ENCODE measurements around the gene SH3BP4.
A peak's percentile ranks its signal among the peaks of the same experiment; 100 is the strongest.

SH3BP4 gene

GRCh38 chr2:234961784-234962183 lies 10.0 kb downstream of the SH3BP4 start:
- TF ChIP-seq, protein P1, sequence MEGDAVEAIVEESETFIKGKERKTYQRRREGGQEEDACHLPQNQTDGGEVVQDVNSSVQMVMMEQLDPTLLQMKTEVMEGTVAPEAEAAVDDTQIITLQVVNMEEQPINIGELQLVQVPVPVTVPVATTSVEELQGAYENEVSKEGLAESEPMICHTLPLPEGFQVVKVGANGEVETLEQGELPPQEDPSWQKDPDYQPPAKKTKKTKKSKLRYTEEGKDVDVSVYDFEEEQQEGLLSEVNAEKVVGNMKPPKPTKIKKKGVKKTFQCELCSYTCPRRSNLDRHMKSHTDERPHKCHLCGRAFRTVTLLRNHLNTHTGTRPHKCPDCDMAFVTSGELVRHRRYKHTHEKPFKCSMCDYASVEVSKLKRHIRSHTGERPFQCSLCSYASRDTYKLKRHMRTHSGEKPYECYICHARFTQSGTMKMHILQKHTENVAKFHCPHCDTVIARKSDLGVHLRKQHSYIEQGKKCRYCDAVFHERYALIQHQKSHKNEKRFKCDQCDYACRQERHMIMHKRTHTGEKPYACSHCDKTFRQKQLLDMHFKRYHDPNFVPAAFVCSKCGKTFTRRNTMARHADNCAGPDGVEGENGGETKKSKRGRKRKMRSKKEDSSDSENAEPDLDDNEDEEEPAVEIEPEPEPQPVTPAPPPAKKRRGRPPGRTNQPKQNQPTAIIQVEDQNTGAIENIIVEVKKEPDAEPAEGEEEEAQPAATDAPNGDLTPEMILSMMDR (IDR thresholded peaks at IDR 0.05; ENCODE audit: low read depth, low read length) = no peak
- no peak for DNase-seq (ENCODE audit: extremely low read depth, low read depth)

DNA sequence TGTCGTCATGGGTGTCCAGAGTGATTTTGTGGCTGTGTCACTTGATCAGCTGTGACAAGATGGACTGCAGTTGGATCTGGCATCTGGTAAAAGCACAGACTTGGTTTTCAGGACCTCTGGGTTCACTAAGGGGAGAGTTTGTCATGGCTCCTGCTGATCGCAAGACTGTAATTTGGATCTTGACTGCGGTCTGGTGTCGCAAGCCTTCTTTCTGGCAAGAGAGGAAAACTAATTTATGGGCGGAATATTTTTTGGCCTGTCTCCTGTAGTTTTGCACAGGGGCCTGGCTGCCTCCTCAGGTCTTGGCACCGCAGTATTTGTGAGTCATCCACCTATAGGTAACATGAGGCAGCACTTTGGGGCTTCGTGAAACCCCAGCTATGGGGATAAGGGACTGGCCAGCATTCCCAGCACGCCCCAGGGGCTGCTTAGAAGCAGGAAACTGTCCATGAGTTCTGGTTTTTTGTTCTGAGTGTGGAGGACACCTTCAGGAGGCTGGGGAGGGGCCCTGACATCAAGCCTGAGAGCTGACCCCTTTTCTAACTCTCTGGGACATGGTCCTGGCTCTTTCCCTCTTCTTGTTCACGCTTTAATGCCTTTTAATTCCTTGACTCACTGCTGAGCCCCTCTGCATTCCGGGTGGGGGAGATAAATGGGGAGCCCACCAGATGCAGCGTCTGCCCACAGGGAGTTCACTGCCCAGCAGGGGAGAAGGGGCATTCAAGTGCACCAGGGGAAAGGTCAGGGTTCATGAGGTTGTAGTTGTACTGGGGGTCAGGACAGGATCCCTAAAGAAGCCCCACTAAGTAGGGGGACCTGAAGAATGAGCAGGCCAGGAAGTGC lies 12.2 kb downstream of the SH3BP4 start:
- DNase-seq (ENCODE audit: extremely low read depth, low read depth) = peak; percentile 80
- TF ChIP-seq, protein P1 (IDR thresholded peaks at IDR 0.05; ENCODE audit: low read depth, low read length) = no peak

DNA sequence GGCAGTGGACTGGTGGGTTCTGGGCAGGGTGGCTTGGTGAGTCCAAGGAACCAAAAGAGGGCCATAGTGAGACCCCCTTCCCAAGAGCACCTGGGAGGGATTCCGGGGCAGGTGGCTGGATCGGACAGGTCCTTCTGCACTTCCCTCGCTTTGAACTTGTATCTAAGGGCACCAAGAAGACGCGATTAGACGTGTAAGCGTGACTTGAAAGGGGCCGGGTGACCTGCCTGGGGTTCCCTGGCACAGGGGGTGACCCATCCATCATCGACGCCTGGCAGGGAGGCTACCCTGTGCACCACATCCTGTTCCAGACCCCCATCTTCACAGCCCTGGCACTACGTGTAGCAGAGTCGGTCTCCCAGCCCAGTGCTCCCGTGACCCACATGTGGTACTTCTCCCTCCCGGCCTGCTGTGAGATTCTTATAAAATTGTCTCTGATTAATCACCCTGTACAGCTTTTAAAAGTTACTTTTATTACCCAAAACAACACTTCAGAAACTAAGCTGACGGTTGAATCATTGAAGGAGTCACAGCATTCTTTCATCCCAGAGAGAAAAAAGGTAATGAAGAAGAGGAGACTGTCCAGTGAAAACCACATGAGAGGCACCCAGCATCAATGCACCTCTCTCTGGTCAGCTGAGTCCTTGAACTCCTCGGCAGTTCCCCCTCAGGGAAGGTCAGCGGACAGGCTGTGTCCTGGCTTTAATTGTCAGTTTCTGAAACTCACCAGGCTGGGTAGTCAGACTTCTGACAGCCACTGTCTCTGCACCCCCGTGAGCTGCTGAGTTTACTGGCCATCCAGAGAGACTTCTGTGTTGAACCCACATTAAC lies 13.0 kb downstream of the SH3BP4 start:
- TF ChIP-seq, protein P1 (IDR thresholded peaks at IDR 0.05; ENCODE audit: low read depth, low read length) = no peak

GRCh38 chr2:234966340-234966739 lies 14.5 kb downstream of the SH3BP4 start:
- TF ChIP-seq, protein P1 (IDR thresholded peaks at IDR 0.05; ENCODE audit: low read depth, low read length) = no peak
- no peak for DNase-seq (ENCODE audit: extremely low read depth, low read depth)

More for the DNA sequence above, 13.0 kb downstream of the SH3BP4 start:
- DNase-seq (ENCODE audit: extremely low read depth, low read depth) = no peak

GRCh38 chr2:234967201-234967869 lies 15.5 kb downstream of the SH3BP4 start:
- TF ChIP-seq, protein P1 (IDR thresholded peaks at IDR 0.05; ENCODE audit: low read depth, low read length) = no peak
- no peak for DNase-seq (ENCODE audit: extremely low read depth, low read depth)

GRCh38 chr2:234967870-234968208 lies 16.0 kb downstream of the SH3BP4 start:
- no peak for DNase-seq (ENCODE audit: extremely low read depth, low read depth)
- TF ChIP-seq, protein P1 (IDR thresholded peaks at IDR 0.05; ENCODE audit: low read depth, low read length) = no peak
